HG03354 (cell line): ENCODE results near the gene INTS2.
A peak's percentile ranks its signal among the peaks of the same experiment; 100 is the strongest.
"Not testable (repeated sequence)": the region's sequence is repeated elsewhere in the genome, so short reads cannot be mapped to it uniquely, and the experiment has no call there.

Experiments used
- ATAC-seq: cut with Tn5 transposase; IDR thresholded peaks from one replicate; pipeline ENCODE4 v1.9.1; 2021; ENCODE audit warnings: mild to moderate bottlenecking; ENCODE audit not compliant: unreplicated experiment, poor library complexity, severe bottlenecking

The INTS2 gene

GRCh38 chr17:61860397-61860796, 67.4 kb downstream of the INTS2 start:
- not testable (repeated sequence) for ATAC-seq

GRCh38 chr17:61856035-61856434, 71.7 kb downstream of the INTS2 start:
- ATAC-seq = no peak

GRCh38 chr17:61852857-61853256, 74.9 kb downstream of the INTS2 start:
- no peak for ATAC-seq

- ATAC-seq = no peak
Measured at GRCh38 chr17:61849674-61850073, 78.1 kb downstream of the INTS2 start.

GRCh38 chr17:61848896-61849295, 78.9 kb downstream of the INTS2 start:
- no peak for ATAC-seq

GRCh38 chr17:61848247-61848646, 79.5 kb downstream of the INTS2 start:
- ATAC-seq = no peak

GRCh38 chr17:61847659-61848058, 80.1 kb downstream of the INTS2 start:
- no peak for ATAC-seq

GRCh38 chr17:61846761-61847375, 80.9 kb downstream of the INTS2 start:
- ATAC-seq = no peak

- ATAC-seq = no peak
Measured at GRCh38 chr17:61846088-61846487, 81.7 kb downstream of the INTS2 start.

- no peak for ATAC-seq
Measured at GRCh38 chr17:61843435-61843834, 84.3 kb downstream of the INTS2 start.

- no peak for ATAC-seq
Measured at GRCh38 chr17:61842899-61843298, 84.9 kb downstream of the INTS2 start.

GRCh38 chr17:61839300-61839786, 88.4 kb downstream of the INTS2 start:
- no peak for ATAC-seq

- ATAC-seq = peak; percentile 53
Measured at GRCh38 chr17:61837175-61838051, 90.4 kb downstream of the INTS2 start.

- no peak for ATAC-seq
Measured at GRCh38 chr17:61836266-61837174, 91.3 kb downstream of the INTS2 start.

- no peak for ATAC-seq
Measured at GRCh38 chr17:61835606-61836005, 92.2 kb downstream of the INTS2 start.

GRCh38 chr17:61834610-61835009, 93.2 kb downstream of the INTS2 start:
- no peak for ATAC-seq

- ATAC-seq = no peak
Measured at GRCh38 chr17:61833536-61834193, 94.1 kb downstream of the INTS2 start.

- ATAC-seq = no peak
Measured at GRCh38 chr17:61832463-61832862, 95.3 kb downstream of the INTS2 start.

GRCh38 chr17:61831099-61831498, 96.7 kb downstream of the INTS2 start:
- no peak for ATAC-seq

GRCh38 chr17:61828694-61829093, 99.1 kb downstream of the INTS2 start:
- ATAC-seq = no peak
